ENCODE measurements around the gene RXRB. TPM values are rescaled to one million over a fixed set of nuclear protein-coding genes. Genes with fewer than 3 reads are reported as not detected.

Gene RXRB
- total RNA-seq, 1 donor, result 19.2 TPM

DNA sequence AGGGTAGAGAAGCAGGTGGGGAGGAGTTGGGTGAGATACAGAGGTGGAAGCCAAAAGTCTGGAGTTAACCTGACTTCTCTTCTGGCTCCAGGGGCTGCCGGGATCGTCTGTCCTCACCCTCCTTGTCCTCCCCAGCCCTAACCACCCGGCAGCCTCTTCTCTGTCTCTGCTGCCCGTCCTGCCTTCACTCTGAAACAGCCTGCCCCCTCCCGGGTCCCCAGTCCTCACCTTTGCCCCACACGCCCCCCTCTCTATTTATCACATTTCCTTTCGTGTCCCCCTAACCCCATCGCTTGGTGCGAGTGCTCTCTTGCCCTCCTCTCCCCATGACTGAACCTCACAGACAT lies 13.5 kb upstream of the RXRB start:
- Histone ChIP-seq H3K27me3 (ENCODE audit: insufficient read depth, low read length) (no peaks in the 10 kb centered on the region), H3K4me2 (ENCODE audit: insufficient read depth, low read length) (peak overlapping the region; percentile 82), H3K27ac (ENCODE audit: low read depth, low read length) (no peak overlapping the region), H3K79me2 (ENCODE audit: insufficient read depth, low read length) (no peaks in the 10 kb centered on the region), H3K4me3 (ENCODE audit: insufficient read depth, low read length) (peak overlapping the region; percentile 76), H4K20me1 (ENCODE audit: insufficient read depth, low read length) (no peaks in the 10 kb centered on the region), H3K4me1 (ENCODE audit: insufficient read depth, low read length) (peaks cover 10% of the 10 kb centered on the region), H2AFZ (ENCODE audit: low read length) (peak overlapping the region; percentile 71), H3K9me3 (ENCODE audit: low read depth, low read length) (no peaks in the 10 kb centered on the region), H3K36me3 (ENCODE audit: insufficient read depth, low read length) (peaks cover 13% of the 10 kb centered on the region)
- DNase-seq (ENCODE audit: insufficient read length, low spot score, missing footprints), result peak; percentile 88
- TF ChIP-seq, protein P1, sequence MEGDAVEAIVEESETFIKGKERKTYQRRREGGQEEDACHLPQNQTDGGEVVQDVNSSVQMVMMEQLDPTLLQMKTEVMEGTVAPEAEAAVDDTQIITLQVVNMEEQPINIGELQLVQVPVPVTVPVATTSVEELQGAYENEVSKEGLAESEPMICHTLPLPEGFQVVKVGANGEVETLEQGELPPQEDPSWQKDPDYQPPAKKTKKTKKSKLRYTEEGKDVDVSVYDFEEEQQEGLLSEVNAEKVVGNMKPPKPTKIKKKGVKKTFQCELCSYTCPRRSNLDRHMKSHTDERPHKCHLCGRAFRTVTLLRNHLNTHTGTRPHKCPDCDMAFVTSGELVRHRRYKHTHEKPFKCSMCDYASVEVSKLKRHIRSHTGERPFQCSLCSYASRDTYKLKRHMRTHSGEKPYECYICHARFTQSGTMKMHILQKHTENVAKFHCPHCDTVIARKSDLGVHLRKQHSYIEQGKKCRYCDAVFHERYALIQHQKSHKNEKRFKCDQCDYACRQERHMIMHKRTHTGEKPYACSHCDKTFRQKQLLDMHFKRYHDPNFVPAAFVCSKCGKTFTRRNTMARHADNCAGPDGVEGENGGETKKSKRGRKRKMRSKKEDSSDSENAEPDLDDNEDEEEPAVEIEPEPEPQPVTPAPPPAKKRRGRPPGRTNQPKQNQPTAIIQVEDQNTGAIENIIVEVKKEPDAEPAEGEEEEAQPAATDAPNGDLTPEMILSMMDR (IDR thresholded peaks at IDR 0.05; ENCODE audit: extremely low read depth, low read depth, low read length), result no peak

DNA sequence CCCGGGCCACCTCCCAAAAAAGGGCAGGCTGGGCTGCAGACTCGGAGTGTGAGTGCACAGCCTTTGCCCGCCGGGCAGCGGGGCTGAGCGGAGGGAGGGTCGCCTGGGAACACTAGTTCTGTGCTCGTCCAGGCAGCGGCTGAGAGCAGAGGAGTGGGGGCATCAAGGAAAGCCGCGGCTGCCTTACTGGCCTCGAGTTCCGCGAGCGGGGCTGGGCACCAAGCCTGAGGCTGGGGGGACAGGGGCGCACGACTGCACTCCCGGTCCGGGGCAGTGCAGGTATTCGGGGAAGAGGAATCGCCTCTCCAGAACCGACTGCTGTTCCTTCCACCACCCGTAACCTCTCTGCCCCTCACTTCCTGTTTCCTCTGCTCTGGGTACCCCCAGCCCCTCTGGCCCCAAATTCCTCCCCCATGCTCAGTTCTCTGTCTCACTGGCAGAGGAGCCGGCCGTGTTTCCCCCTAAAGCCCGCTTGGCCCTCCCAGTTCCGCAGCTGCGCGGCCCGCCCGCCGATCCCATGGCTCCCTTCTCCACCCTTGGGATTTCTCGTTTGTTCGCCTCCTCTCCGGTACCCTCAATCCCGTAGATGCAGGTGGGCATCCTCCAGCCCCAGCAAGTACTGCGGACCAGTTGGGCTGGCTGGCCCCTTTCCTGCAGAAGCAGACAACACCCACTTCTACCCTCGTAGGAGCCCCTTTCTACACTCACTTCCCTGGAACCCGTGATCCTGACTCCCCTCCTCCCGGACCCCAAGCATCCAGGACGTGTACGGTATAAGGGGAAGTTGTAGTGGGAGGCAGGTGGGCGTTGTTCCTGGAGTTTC lies 12.9 kb upstream of the RXRB start:
- peak overlapping the region; percentile 76 for H3K4me3 ChIP-seq (ENCODE audit: insufficient read depth, low read length)
- peak overlapping the region; percentile 82 for H3K4me2 ChIP-seq (ENCODE audit: insufficient read depth, low read length)
- TF ChIP-seq, protein P1 (IDR thresholded peaks at IDR 0.05; ENCODE audit: extremely low read depth, low read depth, low read length), result no peak
- H3K79me2 ChIP-seq (ENCODE audit: insufficient read depth, low read length), result peaks cover 3% of the 10 kb centered on the region
- H3K36me3 ChIP-seq (ENCODE audit: insufficient read depth, low read length), result peaks cover 13% of the 10 kb centered on the region
- no peaks in the 10 kb centered on the region for H4K20me1 ChIP-seq (ENCODE audit: insufficient read depth, low read length)
- peak overlapping the region; percentile 71 for H2AFZ ChIP-seq (ENCODE audit: low read length)
- peak overlapping the region; percentile 18 for H3K27ac ChIP-seq (ENCODE audit: low read depth, low read length)
- peaks cover 12% of the 10 kb centered on the region for H3K4me1 ChIP-seq (ENCODE audit: insufficient read depth, low read length)
- H3K9me3 ChIP-seq (ENCODE audit: low read depth, low read length), result no peaks in the 10 kb centered on the region
- DNase-seq (ENCODE audit: insufficient read length, low spot score, missing footprints), result peak; percentile 88
- H3K27me3 ChIP-seq (ENCODE audit: insufficient read depth, low read length), result no peaks in the 10 kb centered on the region

DNA sequence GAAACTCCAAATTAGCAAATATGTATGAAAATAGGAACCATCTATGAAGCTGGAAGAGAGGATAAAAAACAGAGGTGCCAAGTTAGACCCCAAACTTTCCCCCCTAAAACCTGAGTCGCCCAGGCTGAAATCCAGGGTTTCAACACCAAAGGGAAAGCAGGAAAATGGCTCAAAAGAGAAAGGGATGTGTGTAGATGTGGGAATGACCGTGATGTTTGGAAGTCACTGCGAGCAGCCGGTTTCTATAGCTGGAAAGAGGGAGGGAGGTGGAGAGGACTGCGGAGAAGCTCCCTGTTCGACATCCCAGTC lies 12.3 kb upstream of the RXRB start:
- Histone ChIP-seq H3K4me3 (ENCODE audit: insufficient read depth, low read length) (peak overlapping the region; percentile 76), H3K27ac (ENCODE audit: low read depth, low read length) (peak overlapping the region; percentile 18), H2AFZ (ENCODE audit: low read length) (no peak overlapping the region), H3K9me3 (ENCODE audit: low read depth, low read length) (no peaks in the 10 kb centered on the region), H3K4me1 (ENCODE audit: insufficient read depth, low read length) (peaks cover 12% of the 10 kb centered on the region), H3K27me3 (ENCODE audit: insufficient read depth, low read length) (no peaks in the 10 kb centered on the region), H4K20me1 (ENCODE audit: insufficient read depth, low read length) (no peaks in the 10 kb centered on the region), H3K4me2 (ENCODE audit: insufficient read depth, low read length) (peak overlapping the region; percentile 82), H3K79me2 (ENCODE audit: insufficient read depth, low read length) (peaks cover 5% of the 10 kb centered on the region), H3K36me3 (ENCODE audit: insufficient read depth, low read length) (peaks cover 13% of the 10 kb centered on the region)
- DNase-seq (ENCODE audit: insufficient read length, low spot score, missing footprints), result peak; percentile 91
- TF ChIP-seq, protein P1 (IDR thresholded peaks at IDR 0.05; ENCODE audit: extremely low read depth, low read depth, low read length), result no peak

DNA sequence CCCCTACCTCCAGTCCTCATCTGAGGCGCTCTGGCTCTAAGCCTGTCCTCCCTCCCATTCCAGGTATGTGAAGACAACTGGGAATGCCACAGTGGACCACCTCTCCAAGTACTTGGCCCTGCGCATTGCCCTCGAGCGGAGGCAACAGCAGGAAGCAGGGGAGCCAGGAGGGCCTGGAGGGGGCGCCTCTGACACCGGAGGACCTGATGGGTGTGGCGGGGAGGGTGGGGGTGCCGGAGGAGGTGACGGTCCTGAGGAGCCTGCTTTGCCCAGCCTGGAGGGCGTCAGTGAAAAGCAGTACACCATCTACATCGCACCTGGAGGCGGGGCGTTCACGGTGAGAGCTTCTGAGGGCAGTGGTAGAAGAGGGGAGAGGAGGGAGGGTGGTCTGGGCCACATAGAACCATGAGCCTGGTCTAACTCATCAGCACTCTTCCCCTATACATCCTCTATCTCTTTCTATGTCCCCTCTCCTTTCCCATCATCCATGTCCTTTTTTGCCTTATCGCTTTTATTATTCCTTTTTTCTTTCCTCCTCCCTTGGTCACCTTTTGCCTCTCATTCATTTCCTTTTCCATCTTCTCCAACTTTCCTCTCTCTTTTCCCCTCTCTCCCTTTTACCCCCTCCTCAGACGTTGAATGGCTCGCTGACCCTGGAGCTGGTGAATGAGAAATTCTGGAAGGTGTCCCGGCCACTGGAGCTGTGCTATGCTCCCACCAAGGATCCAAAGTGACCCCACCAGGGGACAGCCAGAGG lies 11.4 kb upstream of the RXRB start:
- peak; percentile 76 for DNase-seq (ENCODE audit: insufficient read length, low spot score, missing footprints)
- Histone ChIP-seq H4K20me1 (ENCODE audit: insufficient read depth, low read length) (no peaks in the 10 kb centered on the region), H3K36me3 (ENCODE audit: insufficient read depth, low read length) (peaks cover 13% of the 10 kb centered on the region), H2AFZ (ENCODE audit: low read length) (no peak overlapping the region), H3K9me3 (ENCODE audit: low read depth, low read length) (no peaks in the 10 kb centered on the region), H3K27me3 (ENCODE audit: insufficient read depth, low read length) (no peaks in the 10 kb centered on the region), H3K79me2 (ENCODE audit: insufficient read depth, low read length) (peaks cover 10% of the 10 kb centered on the region), H3K4me1 (ENCODE audit: insufficient read depth, low read length) (peaks cover 13% of the 10 kb centered on the region), H3K4me2 (ENCODE audit: insufficient read depth, low read length) (no peak overlapping the region), H3K4me3 (ENCODE audit: insufficient read depth, low read length) (no peak overlapping the region), H3K27ac (ENCODE audit: low read depth, low read length) (no peak overlapping the region)
- TF ChIP-seq, protein P1 (IDR thresholded peaks at IDR 0.05; ENCODE audit: extremely low read depth, low read depth, low read length), result no peak

All from osteoblast (primary cell).